IPS-18a (cell line): ENCODE measurements around the gene SMARCC1.

ENCODE experiments used
- H3K27ac ChIP-seq: one replicate; pipeline ENCODE4 v1.5.1; 2013; ENCODE audit warnings: low read length
- H3K27me3 ChIP-seq: one replicate; pipeline ENCODE4 v1.6.1; 2013; ENCODE audit warnings: mild to moderate bottlenecking, low read length; ENCODE audit not compliant: control insufficient read depth, insufficient read depth
- H3K36me3 ChIP-seq: one replicate; pipeline ENCODE4 v1.6.1; 2013; ENCODE audit warnings: low read depth, low read length; ENCODE audit not compliant: control insufficient read depth
- H3K4me1 ChIP-seq: one replicate; pipeline ENCODE4 v1.6.1; 2013; ENCODE audit warnings: low read depth, low read length; ENCODE audit not compliant: control insufficient read depth
- H3K4me3 ChIP-seq: one replicate; pipeline ENCODE4 v1.5.1; 2013; ENCODE audit warnings: low read length
- H3K9ac ChIP-seq: one replicate; pipeline ENCODE4 v1.6.1; 2013; ENCODE audit warnings: mild to moderate bottlenecking, low read length, moderate library complexity
- H3K9me3 ChIP-seq: one replicate; pipeline ENCODE4 v1.6.1; 2013; ENCODE audit warnings: low read depth, low read length; ENCODE audit not compliant: control insufficient read depth

SMARCC1 gene

DNA sequence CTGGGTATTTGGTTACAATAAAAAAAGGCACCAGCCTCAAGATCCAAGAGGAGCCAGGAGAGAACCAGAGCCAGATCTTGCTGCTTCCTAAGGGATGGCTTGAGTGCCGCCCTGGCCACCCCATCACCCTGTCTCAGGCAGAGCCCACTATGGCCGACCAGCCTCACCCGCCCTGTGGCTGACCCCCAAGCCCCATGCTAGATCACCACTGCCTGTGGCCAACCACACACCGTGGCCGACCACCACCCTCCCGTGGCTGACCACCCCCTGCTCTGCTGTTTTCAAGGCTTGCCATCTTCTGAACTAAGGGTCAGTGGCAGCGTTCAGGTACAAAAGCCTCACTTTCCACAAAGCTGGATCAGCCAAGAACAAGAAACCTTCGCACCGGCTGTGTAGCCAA is 215.0 kb downstream of the SMARCC1 start:
- no peaks in the 10 kb centered on the region for H3K36me3 ChIP-seq
- no peak overlapping the region for H3K9ac ChIP-seq
- no peaks in the 10 kb centered on the region for H3K27me3 ChIP-seq
- H3K4me3 ChIP-seq, result no peak overlapping the region
- no peaks in the 10 kb centered on the region for H3K9me3 ChIP-seq
- no peak overlapping the region for H3K27ac ChIP-seq
- no peaks in the 10 kb centered on the region for H3K4me1 ChIP-seq

DNA sequence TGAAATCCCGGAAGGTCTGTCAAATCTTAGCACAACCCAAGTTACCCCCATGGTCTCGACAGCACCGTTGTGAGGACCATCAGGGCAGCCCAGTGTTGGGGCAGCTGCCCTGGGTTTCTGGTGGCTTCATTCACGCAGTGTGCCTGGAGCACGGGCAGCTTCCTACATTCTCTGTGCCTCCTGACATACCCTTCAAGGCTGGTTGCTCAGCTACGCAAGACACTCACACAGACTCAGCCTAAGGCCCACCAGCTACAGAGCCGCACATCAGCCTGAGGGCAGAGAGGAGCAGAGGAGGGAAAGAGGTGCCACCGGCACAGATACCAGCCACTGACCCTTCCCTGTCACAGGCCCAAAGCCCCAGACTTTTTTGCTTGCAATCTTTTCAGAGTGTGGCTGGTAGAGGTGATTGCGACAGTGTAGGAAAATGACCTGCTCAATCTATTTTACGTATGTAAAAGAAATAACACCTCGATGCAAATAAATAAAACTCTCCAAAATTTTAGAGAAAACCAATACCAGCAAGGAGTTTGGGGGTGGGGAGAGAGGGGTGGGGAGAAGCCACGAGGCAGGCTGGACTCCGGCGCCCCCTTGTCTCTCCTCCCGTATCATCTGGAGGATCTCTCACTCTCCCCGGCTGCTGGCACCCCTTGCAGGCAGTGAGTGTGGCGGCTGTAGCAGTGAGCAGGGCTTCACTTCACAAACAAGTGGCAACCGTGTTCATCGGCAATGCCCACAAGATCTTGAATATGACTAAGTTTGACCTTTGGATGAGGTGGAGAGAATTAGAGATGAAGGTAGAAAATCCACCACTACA is 215.8 kb downstream of the SMARCC1 start:
- no peak overlapping the region for H3K9ac ChIP-seq
- H3K4me3 ChIP-seq, result no peak overlapping the region
- H3K4me1 ChIP-seq, result no peaks in the 10 kb centered on the region
- H3K27ac ChIP-seq, result no peak overlapping the region
- no peaks in the 10 kb centered on the region for H3K27me3 ChIP-seq
- no peaks in the 10 kb centered on the region for H3K36me3 ChIP-seq
- H3K9me3 ChIP-seq, result no peaks in the 10 kb centered on the region

DNA sequence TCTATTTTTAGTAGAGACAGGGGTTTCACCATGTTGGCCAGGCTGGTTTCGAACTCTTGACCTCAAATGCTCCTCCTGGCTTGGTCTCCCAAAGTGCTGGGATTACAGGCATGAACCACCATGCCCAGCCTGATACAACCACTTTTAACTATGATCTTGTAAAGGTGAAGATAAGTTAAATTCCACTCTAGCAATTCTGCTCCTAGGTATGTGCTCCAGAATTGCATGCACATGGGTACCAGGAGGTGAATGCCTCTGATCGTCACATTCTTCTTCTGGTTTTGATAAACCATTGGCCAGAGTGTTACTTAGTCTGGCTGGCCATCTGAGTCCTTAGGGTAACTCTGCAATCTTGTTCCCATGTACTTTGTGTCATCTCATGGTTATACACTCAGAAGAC is 225.3 kb downstream of the SMARCC1 start:
- H3K27me3 ChIP-seq, result no peaks in the 10 kb centered on the region
- no peak overlapping the region for H3K9ac ChIP-seq
- H3K36me3 ChIP-seq, result no peaks in the 10 kb centered on the region
- H3K27ac ChIP-seq, result no peak overlapping the region
- peaks cover 3% of the 10 kb centered on the region for H3K4me1 ChIP-seq
- H3K4me3 ChIP-seq, result no peak overlapping the region
- H3K9me3 ChIP-seq, result no peaks in the 10 kb centered on the region

DNA sequence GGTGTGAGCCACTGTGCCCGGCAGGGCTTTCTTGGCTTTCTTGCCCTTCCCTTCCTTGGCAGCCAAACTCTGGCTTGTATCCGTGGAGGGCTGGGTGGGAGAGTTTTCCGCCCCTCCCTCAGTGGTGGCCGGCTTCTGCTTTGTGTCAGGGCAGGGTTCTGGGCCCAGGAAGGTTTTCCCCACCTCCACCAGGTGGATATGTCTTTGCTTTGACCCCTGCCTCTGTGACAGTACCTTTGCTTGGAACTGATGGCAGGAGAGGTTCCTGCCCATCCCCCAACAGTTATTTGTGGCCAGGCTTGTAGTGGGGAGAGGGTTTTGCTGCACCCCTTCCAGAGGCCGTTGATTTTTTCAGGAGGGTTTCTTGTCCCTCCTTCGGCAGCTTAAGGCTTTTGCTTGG is 227.4 kb downstream of the SMARCC1 start:
- no peak overlapping the region for H3K4me3 ChIP-seq
- H3K9me3 ChIP-seq, result no peaks in the 10 kb centered on the region
- H3K9ac ChIP-seq, result no peak overlapping the region
- H3K4me1 ChIP-seq, result peaks cover 3% of the 10 kb centered on the region
- H3K27me3 ChIP-seq, result no peaks in the 10 kb centered on the region
- H3K36me3 ChIP-seq, result no peaks in the 10 kb centered on the region
- no peak overlapping the region for H3K27ac ChIP-seq

DNA sequence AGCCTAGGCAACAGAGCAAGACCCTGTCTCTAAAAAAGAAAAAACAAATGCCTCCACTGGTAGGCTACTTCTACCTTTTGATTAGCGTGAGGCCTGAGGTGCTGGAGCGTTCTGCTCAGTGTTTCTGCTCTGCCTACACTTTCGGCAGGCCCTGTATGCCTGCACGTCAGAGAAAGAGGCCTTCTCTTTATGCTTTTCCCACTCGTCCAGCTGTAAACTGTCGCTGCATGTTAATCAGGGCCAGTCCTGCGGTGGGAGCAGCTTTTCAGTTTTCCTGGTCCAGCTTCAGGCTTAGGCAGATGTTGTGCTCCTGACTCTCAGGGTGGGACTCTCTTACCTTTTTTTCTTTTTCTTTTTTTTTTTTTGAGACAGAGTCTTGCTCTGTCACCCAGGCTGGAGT is 228.3 kb downstream of the SMARCC1 start:
- Histone ChIP-seq H3K9ac (no peak overlapping the region), H3K36me3 (no peaks in the 10 kb centered on the region), H3K27me3 (no peaks in the 10 kb centered on the region), H3K4me1 (peaks cover 3% of the 10 kb centered on the region), H3K9me3 (no peaks in the 10 kb centered on the region), H3K27ac (no peak overlapping the region), H3K4me3 (no peak overlapping the region)

- no peak overlapping the region for H3K9ac ChIP-seq
- H3K27ac ChIP-seq, result no peak overlapping the region
- no peaks in the 10 kb centered on the region for H3K9me3 ChIP-seq
- H3K36me3 ChIP-seq, result no peaks in the 10 kb centered on the region
- no peak overlapping the region for H3K4me3 ChIP-seq
- no peaks in the 10 kb centered on the region for H3K27me3 ChIP-seq
- no peaks in the 10 kb centered on the region for H3K4me1 ChIP-seq
Observed at GRCh38 chr3:47542471-47543173, 239.1 kb downstream of the SMARCC1 start.

GRCh38 chr3:47541583-47542108 is 240.0 kb downstream of the SMARCC1 start:
- Histone ChIP-seq H3K27me3 (no peaks in the 10 kb centered on the region), H3K9ac (no peak overlapping the region), H3K4me1 (no peaks in the 10 kb centered on the region), H3K4me3 (no peak overlapping the region), H3K9me3 (no peaks in the 10 kb centered on the region), H3K27ac (no peak overlapping the region), H3K36me3 (no peaks in the 10 kb centered on the region)

GRCh38 chr3:47540281-47540680 is 241.4 kb downstream of the SMARCC1 start:
- H3K9ac ChIP-seq, result no peak overlapping the region
- no peaks in the 10 kb centered on the region for H3K4me1 ChIP-seq
- no peaks in the 10 kb centered on the region for H3K36me3 ChIP-seq
- H3K9me3 ChIP-seq, result no peaks in the 10 kb centered on the region
- no peak overlapping the region for H3K27ac ChIP-seq
- no peaks in the 10 kb centered on the region for H3K27me3 ChIP-seq
- H3K4me3 ChIP-seq, result no peak overlapping the region

- H3K27me3 ChIP-seq, result no peaks in the 10 kb centered on the region
- no peak overlapping the region for H3K9ac ChIP-seq
- no peaks in the 10 kb centered on the region for H3K36me3 ChIP-seq
- H3K9me3 ChIP-seq, result no peaks in the 10 kb centered on the region
- H3K4me3 ChIP-seq, result no peak overlapping the region
- no peaks in the 10 kb centered on the region for H3K4me1 ChIP-seq
- no peak overlapping the region for H3K27ac ChIP-seq
Observed at GRCh38 chr3:47536967-47537366, 244.7 kb downstream of the SMARCC1 start.

- no peaks in the 10 kb centered on the region for H3K36me3 ChIP-seq
- no peaks in the 10 kb centered on the region for H3K27me3 ChIP-seq
- H3K9me3 ChIP-seq, result no peaks in the 10 kb centered on the region
- H3K27ac ChIP-seq, result no peak overlapping the region
- no peaks in the 10 kb centered on the region for H3K4me1 ChIP-seq
- H3K4me3 ChIP-seq, result no peak overlapping the region
- H3K9ac ChIP-seq, result no peak overlapping the region
Observed at GRCh38 chr3:47536221-47536891, 245.3 kb downstream of the SMARCC1 start.
